Smooth muscle cell of the brain vasculature (primary cell): ENCODE results near the gene ANO4.
A peak's percentile ranks its signal among the peaks of the same experiment; 100 is the strongest.

ENCODE experiments used
- DNase-seq: peaks from one replicate; pipeline ENCODE4 v3.0.0-alpha.2; 2012; ENCODE audit warnings: low read depth, low spot score

The ANO4 gene

DNA sequence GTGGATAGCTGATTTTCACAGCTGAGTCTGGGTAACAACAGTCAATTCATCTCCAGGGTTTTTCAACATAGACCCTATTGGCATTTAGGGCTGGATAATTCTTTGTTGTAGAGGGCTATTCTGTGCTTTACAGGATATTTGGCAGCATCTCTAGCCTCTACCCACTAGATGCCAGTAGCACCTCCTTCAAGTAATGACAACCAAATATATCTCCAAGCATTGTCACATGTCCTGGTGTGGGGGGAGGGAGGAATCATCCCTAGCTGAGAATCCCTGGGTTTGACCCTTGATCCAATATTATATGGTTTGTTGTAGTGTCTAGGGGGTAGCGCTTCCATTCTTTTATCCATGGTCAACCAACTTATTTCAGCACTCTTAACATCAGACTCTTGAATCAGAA is 157.2 kb downstream of the ANO4 start:
- no peak for DNase-seq

DNA sequence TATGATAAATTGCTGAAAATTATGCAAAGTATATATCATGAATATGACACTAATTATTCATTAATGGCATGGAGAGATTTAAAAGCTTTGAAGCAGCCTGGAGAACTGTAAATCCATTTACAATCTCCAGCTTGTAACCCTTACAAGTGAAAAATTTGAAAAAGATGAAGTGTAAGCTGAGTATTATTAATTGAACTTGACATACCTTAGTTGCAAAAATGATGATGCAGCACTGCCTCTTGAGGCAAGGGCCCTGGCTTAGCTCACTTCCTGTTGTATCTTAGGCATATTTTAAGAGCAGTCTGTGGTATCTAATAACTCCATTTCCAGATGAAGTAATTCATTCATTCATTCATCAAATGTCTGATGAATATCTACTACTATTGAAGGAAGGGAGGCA is 158.6 kb downstream of the ANO4 start:
- no peak for DNase-seq

DNA sequence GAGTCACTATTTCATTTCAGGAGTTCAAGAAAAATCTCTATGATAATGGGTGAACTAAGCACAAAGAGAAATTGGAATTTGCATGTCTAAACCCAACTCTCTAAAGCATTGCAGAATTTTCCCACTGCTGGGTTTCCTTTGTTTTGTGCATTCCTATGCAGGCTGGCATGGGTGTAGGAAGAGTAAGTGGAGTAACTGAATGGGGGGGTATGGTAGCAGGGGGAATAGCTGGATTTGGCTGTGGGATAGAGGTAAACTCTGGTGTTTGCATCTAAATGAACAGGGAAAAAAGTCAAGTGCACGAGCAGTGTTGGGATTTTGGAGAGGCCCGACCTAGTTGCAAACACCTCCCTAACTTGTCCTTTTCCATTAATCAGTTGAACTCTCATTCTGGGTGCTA is 159.1 kb downstream of the ANO4 start:
- no peak for DNase-seq

DNA sequence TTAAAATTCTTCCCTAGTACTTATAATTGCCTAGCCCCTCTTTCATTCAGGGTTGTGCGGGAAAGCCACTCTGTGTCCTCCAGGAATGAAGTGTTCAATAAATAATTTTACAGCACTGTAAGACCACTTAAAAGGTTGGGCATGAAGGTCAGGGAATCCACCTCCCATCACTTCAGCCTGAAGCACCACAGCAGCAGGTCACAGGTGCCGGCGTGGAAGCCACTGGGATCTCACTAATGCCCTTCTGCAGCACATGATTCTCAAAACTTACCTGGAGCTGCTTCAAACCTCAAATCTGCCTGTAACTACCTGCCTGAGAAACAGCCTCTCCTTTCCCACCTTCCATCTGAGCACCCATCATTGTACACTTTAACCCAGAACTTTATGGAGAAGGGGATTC is 159.5 kb downstream of the ANO4 start:
- no peak for DNase-seq

DNA sequence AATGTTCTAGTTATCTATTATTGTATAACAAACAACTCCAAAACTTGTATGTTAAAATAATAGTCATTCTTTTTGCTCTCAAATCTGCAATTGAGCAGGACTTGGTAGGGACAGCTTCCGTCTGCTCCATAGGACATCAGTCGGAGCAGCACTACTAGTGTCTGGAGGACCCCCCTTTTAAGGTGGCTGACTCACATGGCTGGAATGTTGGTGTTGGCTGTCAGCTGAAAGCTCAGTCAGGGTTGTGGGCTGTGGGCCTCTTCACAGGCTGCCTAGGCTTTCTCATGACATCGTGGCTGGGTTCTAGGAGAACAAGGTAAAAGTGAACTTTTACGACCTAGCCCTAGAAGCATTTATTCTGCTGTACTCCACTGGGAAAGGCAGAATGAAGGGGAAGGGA is 160.6 kb downstream of the ANO4 start:
- DNase-seq = peak; percentile 9

DNA sequence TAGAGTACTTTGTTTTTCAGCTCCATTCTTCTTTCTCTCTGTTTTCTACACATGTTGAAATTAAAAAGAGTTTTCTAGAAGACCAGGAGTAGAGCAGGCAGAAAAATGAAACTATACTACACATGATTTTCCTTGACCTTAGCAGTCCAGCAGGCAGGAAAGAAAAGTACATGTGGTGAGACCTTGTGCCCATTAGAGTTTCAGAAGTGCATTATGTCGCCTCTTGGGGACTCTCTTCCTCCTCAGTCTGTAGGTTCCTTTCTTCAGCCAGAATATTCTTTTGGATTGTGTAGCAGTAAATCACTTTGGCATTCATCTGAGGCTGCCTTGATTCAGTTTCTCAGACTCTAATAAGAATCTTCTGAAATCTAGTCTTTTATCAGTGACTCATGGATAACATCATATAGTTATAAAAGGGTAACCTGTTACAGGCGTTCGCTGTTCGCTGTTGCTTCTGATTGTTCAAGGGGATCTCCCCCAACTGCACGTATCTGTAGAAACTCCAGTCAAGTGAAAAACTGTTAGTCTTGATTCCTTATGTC is 161.8 kb downstream of the ANO4 start:
- DNase-seq = no peak

DNA sequence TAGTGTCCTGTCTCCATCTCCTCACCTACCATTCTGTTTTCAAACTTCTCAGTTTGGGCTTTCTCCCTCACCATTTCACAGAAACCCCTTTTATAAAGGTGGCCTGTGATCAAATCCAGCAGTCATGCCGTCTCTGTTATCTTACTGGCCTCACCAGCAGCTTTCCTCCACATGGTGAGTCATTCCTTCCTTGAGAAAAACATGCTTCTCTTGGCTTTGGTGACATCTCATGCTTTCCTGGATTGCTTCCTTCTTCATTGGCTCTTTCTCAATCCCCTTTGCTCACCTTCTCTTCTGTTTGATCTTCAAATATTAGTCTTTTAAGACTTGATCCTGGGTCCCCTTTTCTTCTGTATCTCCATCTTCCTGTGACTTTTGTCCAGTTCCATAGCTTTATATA is 164.9 kb downstream of the ANO4 start:
- DNase-seq = no peak

DNA sequence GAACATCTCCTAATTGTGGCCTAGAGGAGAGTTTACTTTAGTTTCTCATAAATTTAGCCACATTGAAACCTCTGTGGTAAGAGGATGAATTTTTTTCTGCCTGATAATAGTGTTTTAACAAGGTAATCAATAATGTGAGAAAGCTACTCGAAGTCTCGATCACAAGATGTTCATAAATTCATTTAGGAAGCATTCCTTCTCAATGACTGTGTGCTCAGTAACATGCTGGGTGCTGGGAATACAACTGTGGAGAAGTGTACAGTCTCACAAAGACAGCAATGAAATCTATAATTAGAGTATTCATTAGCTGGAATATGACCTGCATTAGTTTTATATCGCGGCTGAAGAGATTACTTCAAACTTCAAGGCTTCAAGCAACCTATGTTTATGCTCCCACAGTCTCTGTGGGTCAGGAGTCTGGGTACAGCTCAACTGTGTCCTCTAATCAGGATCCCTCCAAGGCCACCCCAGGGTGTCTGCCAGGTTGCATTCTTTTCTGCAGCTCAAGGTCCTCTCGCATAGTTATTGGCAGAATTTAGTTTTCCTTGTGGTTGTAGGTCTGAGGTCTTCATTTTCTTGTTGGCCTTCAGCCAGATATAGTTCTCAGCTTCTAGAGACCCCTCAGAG is 167.6 kb downstream of the ANO4 start:
- no peak for DNase-seq

DNA sequence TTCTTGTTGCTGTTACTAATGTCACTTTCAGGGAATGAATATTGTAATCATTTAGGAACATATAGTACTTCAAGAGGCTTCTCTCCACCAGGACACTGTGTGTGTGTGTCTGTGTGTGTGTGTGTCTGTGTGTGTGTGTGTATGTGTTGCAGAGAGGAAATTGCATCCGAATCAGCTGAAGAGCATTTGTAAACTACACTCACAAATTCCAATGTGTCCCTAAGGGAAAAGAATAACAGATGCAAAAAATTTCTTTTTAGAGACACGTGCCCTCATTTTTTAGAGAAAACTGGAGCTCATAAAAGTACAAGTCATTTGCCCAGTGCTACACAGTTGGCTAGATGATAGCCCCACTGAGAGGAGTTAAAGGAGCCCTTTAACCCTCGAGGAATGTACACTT is 168.8 kb downstream of the ANO4 start:
- DNase-seq = no peak

DNA sequence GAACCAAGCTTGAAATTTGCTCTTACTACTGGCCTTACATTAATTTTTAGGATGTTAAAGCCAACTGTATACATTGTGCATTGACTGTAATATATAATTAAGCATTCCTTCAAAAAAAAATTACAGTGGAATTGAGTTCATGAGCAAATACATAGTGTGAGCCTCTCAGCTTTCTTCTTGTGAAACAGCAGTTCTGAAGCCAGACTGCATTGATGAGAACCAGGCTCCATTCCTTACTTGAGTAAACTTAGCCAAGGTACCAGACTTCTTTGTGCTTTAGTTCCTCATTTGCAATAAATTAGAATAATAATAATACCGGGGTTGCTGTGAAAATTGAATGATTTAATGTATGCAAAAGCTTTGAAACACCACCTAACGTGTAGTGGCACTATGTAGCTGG is 169.5 kb downstream of the ANO4 start:
- DNase-seq = no peak

DNA sequence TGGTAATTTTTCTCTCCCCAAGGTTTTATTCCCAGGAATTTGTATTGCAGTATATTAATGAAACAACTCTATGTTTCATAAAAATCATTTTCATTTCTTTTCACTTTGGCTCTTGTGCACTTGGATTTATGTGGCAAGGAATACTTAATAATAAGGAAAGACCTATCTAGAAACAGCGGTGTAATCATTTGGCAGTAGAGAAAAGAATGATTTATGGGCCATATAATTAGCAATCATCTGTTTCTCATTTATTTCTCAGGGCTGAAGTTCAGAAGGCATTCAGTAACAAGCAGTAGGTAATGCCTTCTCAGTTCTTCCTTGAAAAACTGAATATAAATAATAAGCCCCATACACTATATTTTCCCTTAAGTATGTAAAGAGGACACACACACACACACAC is 172.6 kb downstream of the ANO4 start:
- DNase-seq = no peak

DNA sequence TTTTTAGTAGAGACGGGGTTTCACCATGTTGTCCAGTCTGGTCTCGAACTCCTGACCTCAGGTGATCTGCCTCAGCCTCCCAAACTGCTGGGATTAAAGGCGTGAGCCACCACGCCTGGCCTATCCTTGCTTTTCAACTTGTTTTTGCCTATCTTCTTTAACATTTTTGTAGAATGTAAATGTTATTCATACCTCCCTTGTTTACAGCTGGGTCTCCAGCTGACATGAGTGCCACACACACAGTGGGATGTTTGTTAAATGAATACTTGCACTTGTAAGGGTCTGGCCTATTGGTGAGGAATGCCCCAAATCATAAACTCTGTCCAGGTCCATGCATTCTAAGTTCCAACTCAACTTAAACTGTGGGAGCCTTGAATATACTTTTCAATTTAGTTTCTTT is 176.3 kb downstream of the ANO4 start:
- DNase-seq = no peak

DNA sequence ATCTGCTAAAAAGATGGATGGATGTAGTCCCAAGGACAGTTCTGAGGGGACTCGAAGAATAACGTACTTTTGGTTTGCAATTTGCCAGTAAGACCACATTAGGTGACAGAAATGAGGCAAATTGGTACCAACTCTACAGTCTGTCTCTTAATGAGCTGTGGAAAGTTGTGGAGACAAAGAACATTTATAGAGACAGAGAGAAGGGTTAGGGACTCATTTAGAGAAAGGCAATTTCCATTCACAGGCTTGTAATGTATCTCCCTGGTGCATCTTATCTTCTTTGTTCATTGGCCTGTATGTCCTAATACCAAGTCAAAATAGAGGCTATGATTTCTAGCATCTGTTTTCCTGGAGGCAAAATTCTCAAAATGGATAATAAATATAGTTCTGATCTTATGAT is 177.5 kb downstream of the ANO4 start:
- no peak for DNase-seq

DNA sequence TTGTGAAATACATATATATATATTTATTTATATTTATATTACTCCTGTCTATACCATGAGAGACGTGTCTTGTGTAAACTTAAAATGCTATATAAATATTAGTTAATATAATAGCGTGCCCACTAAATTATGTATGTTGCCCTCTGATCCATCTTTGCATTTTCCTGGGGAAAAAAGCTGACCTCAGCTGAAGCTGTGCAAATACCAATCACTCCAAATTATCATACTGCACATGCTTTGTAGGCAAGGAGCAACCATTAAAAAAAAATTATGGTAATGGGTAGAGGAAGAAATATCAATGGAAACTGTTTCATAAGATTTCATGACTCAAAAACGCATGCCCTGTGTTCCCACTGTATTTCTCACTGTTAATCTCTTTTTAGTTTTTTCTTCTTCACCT is 179.8 kb downstream of the ANO4 start:
- no peak for DNase-seq

DNA sequence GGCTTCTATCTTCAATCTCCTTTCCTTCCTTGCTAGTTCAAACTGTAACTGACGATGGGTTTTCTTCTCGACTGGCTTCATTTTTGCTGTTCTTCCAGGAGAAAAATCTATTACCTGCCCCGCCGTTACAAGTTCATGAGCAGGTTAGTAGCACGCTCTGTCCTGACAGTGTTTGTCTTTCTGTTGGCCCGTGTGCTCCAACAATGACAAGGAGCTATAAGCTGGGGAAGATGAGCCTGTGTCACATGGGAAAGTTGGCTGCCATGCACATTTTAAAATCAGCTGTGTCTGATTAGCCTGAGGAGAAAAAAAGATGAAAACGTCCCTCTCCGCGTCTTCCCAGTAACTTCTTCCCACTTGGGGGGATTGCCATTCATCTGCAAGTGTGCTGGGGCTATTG is 180.2 kb downstream of the ANO4 start:
- DNase-seq = no peak

DNA sequence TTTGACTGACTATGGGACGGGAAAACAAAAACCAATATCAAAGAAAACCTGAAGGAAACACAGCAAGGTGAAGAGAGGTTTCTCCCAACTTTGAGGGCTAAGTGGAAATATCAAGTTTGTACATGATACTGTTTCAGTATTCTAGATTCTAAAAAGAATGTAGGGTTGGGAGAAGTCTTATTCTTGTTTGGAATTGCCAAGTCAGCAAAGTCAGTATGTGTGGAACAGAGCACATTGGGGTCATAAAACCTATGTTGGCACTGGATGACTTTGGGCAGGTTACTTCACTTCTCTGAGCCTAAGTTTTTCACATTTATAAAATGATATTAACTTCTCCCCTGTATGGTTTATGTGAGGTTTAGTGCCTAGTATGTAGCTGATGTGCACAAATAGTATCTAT is 182.2 kb downstream of the ANO4 start:
- no peak for DNase-seq

DNA sequence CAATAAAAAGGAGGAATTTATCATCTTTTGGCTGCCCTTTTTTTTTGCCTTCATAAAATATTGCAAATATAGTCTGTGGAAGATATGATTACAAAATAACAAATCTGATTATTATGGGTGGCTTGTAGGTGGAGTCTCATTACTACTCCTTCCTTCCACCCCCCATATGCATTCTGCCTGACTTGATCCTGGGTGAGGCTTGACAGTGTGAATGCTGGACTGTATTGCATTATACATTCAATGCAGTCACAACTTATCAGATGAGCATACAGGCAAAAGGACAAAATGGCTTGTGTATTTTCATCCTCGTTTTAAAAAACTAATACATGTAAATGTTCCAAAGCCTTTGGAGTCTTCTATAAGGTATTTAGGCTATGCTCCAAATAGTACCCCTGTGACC is 186.3 kb downstream of the ANO4 start:
- DNase-seq = no peak

DNA sequence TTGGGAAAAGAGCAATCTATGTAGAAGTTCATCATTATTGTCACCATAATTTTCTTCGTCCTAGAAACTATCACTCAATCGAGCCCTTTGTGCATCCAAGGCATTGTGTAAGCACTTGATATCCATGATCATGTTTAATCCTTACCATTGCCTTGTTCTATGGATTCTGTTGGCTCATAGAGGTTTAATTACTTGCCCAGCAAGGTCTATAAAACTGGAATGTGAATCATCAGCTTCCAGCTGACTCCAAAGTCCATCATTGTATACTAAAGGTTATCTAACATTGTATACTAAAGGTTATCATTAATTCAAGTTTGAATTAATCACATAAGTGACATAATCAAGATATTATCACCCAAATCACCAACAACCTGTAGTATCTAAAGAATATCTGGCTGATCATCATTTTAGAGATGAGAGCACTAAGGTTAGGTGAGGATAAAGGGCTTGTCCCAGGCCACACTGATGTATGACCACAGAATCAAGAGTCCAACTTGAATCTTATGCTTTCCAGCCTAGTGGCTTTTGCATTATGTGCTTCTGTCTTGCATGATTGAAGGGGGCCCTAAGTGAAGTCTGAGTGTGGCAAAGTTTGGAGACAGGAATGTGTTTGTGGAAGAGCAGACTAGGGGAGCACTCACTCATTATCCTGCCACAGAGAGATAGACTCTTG is 188.1 kb downstream of the ANO4 start:
- DNase-seq = no peak

DNA sequence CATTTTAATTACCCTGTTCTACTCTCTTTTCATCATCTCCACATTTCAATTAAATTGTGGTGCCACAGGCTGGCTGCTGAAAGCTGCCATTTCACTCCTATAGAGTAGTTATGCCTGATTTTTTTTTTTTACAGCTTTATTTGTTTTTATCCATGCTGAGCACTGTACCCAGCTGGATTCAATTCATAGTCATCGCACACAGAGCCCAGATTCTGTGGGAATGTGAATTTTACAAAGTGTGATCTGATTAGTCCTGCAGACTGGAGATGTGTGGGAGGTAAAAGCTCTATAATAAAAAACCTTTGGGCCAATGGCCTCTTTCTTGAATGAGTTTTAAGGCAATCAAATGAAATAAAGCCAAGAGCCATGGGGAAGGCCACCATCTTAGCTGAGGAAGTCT is 190.2 kb downstream of the ANO4 start:
- DNase-seq = no peak

DNA sequence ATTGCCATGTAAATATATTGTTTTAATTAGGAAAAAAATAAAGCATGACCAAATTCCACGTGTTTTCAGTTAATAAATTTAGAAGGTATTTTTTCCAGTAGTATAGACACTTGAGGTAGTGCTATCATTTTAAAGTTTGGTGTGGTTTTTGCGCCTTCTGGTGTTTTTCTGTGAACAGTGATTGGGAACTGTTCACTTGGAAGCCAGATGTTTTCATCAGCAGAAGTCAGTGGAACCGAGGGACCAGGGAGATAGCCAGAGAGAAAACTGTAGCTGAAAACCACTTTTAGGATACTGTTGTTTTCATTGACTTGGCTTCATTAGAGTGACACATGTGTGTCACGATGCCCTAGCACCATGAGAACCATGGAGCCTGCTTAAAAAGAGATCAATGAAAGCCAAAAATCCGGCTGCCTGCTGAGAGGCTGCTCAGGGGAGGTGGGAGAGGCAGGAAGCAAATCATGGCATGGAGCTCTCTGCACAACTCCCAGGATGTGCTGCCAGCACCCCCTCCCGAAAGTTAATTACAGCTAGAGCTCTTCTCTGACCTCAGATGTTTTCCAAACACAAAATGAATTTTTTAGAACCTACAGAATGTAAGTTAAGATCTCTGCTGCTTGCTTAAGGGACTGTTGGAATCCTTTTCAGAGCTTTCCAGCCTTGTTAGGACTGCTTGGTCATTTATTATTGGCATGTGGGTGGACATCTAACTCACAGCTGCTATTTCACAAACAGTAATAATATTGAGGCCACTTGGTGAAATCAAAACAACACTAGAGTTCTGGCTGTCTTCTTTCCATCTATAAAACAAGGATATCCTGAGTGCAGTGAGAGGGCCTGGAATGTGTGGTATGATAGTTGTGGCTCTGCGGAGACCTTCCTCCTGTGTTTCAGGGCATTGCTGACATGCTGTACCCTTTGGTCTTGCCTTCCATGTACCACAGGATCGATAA is 192.3 kb downstream of the ANO4 start:
- no peak for DNase-seq

DNA sequence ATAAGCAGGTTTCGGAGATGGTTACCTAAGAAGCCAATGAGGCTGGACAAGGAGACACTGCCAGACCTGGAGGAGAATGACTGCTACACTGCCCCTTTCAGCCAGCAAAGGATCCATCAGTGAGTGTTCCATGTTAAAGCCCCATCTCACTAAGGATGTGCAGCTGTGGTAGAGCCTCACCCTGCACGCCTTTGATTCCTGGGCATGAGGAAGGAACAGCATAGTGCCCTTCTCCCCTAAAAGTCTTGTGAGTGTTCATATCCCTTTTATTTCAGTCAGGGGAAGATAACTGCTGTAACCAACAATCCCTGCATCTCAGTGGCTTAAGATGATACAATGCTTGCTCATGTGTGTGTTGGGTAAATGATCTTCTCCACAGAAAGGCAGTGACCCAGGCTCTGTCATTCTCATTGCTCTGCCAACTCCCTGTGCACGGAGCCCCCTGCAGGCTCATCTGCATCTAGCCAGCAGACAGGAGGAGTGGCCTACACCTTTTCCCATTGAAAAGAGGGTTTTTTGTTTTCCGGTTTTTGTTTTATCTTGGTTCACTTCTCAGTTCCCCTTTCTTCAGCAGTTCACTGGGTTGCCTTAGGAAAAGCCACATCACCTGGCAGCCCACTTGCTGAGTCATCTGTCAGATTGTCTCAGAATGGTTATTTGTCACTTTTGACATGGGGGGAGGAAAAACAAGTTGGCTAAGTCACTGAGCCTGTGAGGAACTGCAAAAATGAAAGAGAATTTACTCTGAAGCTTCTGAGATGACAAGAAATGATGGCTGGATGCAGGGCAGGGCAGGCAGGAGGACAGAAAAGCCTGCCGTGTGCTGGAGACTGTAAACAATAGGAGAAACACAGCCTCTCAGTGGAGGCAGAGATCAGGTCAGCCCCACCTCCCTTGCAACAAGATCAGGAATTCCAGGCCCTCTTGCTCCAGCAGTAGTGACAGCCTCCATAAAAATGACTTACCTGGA is 193.3 kb downstream of the ANO4 start:
- no peak for DNase-seq
